ENCODE measurements around the gene DUSP2.
"Not testable (repeated sequence)": the region's sequence is repeated elsewhere in the genome, so short reads cannot be mapped to it uniquely, and the experiment has no call there.

DUSP2 gene

DNA sequence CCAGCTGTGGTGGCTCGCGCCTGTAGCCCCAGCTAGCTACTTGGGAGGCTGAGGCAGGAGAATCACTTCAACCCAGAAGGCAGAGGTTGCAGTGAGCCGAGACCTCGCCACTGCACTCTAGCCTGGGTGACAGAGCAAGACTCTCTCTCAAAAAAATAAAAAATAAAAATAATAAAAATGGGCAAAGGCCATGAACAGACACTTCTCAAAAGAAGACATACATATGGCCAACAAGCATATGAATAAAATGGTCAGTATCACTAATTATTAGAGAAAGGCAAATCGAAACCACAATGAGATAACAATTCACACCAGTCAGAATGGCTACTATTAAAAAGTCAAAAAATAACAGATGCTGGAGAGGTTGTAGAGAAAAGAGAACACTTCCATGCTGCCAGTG, 15.1 kb upstream of the DUSP2 start:
- not testable (repeated sequence) for DNase-seq

DNA sequence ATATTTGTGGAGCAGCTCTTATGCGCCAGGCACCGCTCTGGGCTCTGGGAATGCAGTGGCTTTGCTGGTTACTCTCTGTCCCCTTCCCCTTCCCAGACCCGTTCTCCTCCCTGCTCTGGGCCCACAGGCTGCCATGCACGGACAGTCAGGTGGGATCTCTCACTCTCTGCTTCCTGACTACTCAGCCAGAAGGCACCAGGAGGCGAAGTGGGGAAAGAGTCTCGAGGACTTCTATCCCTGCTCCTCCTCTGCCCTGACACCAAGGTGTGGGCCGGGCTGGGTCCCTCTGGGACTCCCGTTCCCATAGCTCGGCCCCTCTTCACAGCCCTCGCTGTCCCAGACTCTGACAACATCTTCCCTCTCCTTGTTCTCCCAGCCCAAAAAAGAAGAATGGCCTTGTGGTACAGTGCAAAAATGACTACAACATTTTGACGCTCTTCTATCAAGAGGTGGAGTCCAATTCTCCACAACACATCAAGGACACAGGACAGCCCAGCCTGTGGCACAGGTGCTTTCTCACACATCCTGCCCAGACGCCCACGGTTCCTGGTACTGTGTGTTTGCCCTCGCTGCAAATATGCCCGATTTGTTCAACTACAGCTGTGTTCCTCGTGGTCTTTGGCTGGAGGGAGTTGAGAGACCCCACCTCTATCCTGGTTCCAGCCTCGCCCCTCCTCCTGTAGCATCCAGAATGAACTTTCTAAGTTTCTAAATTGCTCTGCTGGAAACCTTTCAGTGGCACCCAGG, 14.0 kb upstream of the DUSP2 start:
- DNase-seq = no peak

DNA sequence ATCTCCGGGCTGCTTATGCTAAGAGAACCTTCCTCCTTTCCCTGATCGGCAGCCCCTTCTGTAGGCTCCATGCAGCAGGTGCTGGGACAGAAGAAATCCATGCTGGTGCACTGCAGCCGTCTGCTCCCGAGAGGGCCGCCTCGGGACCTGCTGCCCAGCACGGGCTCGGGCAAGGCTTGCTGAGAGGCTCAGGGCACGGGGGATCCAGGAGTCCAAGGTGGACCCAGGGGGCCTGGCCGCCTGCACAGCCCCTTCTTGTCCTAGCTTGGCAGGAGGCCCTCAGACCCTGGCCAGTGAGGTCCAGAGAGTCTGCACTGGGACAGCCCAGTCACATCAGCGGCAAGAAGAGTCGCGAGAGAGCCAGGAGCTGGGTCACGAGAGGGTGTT, 13.3 kb upstream of the DUSP2 start:
- DNase-seq = no peak

DNA sequence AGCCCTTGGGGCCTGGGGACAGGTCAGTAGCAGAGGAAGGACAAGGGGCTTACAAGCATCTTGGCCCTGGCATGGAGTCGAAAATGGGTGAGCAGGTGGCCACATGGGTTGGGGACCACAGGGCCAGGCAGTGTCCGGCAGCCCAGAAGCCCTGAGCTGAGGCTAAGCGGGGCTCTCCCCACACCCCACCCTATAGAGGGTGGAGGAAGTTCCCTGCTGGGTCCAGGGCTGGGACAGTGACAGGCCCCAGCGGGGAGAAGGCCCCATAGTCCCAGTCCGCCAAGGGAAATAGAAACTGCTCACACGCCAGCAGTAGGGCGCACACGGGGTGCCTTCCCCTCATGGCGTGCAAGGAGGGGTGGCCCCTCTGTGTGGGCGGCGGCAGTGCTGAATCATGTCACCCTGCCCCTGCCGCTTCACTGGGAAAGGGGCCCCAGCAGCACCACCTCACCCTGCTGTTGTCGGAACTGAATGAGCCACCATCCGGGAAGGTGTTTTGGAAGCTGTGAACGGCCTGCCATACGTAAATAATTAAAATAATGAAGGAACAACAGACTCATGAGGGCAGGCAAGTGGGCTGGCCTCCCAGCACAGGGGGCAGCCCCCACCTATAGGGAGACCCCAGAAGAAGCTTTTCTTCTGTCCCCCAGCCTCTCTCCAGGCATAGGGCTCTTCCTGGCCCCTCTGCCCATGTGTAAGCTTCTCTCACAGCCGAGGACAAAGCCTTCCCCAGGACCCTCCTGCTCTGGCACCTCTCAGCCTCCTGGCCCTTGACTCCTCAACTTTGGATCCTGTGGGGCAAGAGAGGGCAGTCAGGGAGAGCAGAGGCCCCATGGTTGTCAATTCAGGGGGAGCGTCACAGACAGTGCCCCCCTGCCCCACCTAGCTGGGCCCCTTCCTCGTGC, 12.7 kb upstream of the DUSP2 start:
- DNase-seq = no peak

DNA sequence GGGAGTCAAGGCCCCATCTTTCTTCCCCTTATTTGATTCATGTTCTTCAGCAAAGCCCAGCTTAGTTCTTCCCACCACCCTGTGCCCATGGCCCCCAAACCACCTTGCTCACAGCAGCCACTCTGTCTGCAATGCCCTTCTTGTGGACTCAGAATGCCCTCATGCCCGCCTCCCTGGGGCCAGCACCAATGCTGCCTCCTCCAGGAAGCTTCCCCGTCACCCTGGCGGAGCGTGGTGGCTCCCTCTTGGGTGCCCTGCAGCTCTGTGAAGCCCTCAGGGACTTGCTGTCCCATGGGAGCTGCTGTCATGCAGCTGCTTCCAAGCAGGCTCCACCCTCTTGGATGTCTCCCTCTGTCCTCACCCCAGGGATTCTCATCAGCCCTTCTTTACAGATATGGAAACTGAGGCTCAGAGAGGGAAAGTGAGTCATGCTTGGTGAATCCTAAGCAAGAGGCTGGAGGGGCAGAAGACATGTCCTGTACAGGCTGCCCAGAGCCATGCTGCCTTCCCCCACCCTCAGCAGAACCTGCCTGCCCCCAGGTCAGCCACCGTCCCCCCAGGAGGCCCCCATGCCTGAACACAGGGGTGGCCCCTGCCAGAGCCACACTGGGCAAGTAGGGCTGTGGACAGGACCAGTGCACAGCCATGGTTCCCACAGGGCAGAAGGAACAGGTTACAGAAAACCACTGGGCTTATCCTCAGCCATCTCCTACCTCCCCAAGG, 11.8 kb upstream of the DUSP2 start:
- DNase-seq = no peak

DNA sequence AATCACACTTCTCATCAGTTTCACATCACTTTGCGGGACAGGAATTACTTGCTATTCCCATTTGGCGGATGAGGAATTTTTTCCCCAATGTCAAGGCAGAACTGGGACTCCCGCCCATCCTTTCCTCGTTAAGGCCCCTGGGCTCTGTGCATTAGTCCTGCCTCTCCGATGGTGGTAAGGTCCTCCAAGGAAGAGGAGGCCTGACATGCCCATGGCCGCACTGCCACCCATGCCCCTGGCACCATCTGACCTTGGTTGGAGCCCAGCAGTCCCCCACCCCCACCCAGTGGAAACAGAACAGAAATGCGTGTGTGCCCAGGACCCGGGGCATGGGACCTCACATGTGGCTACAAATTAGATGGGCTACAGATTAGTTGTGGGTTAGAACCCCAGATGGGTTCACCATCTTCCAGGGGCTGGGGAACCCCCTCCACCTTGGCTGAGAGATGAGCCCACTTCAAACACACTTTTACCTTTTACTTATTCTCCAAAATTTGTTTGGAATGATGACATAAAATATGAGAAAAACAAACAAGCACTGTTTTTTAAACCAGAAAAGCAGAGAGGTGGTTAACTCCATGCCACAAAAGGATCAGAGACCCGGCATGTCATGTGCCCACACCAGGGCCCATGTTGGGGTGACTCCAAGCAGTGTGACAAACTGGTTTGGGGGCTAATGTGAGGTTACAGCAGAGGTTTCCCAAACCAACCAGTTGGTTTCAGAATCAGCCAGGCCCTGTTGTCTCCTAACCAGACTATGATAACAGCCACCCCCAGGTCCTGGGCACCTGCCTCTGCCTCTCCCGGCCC, 11.0 kb upstream of the DUSP2 start:
- no peak for DNase-seq

DNA sequence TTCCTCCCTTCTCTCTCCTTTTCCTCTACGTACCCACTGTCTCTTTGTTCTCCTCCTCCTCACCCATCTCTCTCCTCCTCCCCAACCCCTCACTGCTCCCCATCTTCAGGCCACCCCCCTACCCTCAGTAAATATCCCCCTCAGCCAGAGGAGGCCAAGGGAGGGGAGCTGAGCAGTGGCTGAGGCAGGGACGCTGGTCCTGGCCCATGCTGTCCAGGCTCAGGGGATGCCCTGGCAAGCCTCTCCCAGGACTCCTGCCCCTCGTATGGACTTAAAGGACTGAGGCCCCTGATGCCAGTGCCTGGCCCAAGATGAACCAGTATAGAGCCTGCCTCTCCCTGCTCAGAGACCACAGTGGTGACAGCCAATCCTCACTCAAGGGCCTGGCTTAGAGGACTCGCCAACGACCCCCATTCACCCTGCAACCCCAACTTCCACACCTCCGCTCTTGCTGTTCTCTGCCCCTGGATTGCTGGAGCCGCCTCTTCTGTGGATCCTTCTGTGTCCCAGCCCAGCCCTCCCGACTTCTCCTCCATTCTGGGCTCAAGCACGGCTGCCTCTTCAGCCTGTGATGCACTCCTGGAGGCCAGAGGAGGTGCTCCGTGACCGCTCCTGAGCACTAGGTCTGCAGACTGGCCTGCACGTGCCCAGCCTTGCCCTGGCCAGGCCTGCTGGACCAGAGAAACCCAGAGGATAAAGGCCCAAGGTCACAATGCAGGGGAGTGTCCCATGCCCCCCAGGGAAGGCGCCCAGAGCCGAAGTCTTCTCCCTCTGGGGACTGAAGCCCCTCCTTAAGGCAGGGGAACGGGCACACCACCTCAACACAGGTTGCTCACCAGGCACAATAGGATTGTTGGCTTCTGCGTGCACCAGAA, 9.5 kb upstream of the DUSP2 start:
- no peak for DNase-seq

DNA sequence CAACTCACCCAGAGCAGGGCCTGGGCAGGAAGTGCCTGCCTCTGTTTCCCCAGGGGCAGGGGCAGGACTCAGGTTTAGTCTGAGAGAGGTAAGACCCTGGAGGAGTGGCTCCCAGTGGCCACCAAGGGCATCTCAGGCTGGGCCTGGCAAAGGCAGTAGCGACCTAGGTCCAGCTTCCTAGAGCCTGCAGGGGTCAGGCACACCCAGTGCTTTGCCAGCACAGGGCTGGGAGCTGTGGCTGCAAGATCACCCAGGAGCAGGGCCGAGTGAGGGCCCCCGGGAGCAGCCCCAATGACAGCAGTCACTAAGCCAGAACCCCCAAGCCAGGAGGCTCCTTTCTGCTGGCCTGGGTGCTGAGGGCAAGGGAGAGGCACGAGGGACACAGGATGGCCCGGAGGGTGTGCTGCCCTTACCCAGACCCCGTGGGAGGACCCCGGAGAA, 8.8 kb upstream of the DUSP2 start:
- DNase-seq = peak; percentile 40

DNA sequence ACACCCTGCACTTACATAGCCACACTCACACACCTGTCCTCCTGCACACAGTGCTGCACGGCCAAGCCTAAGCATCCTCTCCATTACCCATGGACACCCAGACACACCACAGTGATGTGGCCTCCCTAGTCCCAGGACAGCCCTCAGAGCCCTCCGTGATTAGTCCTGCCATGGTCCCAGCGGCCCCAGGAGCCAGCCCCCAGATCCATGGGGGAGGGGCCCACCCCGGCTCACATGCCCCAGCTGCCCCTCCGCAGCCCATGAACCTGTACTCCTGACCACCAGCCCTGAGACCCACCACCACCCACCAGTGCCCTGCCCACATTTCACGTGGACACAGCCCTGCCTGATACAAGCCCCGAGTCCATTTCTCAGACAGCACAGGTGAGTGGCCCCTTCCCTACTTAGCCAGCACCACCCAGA, 8.1 kb upstream of the DUSP2 start:
- DNase-seq = no peak

DNA sequence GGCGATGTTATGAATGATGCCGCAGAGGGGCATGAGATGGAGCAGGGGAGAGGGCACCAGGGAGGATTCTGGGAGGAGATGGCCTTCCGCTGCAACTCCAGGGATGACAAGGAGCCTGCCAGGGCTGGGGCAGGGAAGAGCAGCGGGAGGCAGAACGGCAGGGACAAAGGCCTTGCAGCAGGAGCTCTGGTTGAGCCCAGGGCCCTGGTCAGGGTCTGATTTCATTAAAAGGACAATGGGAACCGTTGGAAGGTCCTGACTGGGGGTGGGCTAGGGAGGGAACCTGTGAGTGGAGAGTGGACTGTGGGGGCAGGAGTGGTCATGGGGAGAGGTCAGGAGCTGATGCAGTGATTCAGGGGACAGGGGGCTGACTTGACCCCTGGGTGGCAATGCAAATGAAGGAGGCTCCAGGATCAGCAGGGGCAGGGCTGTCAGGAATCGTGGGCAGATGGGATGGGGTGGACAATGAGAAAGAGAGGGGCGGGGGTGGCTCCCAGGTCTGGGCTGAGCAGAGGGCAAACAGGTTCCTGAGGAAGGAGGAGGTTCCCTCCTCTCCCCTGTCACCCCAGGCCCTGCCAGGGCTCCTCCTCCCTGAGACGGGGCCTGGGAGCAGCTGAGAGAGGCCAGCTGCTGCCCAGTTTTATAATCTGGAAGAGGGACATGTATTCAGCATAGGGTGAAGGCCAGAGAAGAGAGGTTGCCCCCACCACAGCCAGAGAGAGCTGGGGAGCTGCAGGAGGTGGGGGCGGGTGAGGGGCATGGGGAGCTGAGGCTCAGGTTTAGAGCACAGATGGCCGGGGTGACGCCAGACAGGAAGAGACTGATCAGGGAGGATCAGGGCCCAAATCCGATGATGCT, 7.3 kb upstream of the DUSP2 start:
- no peak for DNase-seq

DNA sequence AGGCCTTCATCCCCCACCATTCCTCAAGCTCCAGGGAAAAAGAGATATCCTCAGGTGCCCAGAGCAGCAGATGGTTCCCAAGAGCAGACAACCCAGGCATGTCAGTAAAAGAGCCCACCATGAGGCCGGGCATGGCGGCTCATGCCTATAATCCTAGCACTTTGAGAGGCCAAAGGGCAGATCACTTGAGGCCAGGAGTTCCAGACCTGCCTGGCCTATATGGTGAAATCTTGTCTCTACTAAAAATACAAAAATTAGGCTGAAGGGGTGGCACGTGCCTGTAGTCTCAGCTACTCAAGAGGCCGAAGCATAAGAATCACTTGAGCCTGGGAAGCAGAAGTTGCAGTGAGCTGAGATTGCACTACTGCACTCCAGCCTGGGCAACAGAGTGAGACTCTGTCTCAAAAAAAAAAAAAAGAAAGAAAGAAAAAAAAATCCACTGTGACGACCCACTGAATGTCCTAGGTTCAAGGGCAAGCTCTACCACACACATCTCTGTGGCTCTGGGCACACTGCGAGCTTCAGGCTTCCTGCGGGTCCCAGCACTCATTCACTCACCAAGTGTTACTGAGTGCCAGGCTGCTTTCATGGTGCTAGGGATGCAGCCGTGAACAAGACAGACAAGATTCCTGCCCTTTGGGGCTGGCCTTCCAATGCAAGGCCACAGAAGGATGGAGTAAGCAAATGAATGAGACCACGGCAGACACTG, 6.5 kb upstream of the DUSP2 start:
- DNase-seq = no peak

DNA sequence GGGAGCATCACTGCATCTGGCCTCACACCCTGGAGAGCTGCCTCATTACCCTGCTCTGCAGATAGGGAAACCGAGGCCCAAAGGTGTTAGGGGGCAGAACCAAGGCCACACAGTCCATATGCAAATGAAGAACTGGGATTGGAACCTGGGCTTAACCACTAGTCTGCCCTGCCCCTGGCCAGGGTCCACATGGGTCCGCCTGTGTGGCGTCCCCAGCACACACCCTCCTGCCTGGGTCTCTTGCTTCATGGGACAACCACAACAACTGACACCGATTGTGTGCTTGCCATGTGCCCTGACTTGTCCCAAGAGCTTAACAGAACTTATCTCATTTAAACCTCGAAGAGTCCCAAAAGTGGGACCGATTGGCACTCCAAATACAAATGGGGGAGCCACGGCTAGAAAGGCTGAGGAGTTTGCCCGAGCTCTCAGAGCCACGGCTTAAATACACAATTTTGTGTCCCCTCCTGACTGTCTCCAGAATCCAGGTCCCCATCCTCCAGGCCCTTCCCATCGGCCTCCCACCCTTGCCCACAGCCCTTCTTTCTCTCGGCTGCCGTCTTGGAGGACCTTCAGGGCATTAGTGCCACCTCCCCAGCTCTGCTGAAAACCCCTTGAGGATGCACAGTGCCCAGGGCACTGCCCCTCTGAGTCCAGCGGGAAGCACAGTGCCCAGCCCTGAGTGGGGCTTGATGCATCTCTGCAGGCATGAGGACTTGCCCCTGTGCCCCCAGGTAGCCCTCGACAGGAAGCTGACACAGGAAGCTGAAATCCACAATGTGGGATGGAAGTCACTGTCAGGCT, 5.8 kb upstream of the DUSP2 start:
- DNase-seq = no peak

DNA sequence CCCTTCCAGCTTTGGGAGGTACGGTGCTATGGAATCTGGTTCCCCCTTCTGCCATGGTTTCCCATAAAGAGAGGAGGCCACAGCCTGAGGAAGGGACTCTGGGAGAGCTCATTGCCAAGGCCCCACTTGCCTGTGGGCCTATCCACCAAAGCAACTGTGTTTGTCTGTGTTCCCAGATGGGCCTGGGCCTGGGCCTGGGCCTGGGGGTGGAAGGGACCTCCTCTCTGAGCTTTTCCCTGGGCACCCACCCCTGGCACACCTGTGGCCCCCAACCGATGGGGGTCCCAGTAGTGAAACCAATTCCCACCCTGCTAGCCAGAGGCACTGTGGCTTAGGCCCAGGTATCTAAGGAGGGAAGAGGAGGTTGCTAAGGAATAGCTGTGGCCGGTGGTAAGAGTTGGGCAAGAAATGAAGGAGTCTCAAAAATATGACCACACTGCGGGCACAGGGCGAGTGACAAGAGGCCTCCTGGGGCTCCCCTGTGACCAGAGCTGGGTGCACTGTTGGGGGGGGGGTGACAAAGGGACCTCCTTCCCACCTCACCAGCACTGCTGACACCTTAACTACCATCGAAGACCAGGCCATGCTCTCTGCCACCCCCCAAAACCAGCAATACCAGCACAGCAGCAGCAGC, 4.9 kb upstream of the DUSP2 start:
- DNase-seq = no peak

DNA sequence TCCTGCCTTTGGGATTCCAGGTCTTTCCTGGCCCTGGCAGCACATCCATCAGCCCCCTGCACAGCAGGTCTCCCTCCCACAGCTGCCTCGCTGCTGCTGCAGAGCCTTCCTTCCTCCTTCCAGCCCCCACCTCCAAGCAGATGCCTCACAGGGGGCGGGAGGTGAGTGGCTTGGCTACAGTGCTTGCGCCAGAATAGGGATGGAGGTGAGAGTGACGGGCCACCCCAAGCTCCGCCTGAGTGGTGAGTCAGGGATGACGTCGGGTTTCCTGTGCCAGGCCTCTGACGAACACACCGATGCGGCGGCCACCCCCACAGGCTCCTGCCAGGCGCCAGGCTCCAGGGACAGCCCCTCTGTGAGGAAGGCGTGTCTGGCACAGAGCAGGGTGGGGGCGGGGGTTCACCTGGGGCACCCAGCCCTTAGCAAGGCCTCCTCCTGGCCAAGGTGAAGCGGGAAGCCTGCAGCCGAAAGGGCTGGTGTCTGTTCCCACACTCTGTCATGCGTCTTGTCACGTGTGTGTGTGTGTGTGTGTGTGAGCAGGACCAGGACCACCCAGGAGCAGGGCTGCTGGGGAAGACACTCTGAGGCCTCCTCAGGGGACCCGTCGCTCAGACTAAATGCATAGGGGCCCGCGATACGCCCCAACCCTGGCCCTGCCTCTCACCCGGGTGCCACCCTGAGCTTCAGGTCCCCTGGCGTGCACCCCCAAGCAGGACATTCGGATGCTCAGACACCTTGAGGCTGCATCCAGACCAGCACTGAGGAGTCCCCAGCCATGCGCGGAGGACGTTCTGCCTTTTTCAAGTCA, 3.4 kb upstream of the DUSP2 start:
- DNase-seq = peak; percentile 95

DNA sequence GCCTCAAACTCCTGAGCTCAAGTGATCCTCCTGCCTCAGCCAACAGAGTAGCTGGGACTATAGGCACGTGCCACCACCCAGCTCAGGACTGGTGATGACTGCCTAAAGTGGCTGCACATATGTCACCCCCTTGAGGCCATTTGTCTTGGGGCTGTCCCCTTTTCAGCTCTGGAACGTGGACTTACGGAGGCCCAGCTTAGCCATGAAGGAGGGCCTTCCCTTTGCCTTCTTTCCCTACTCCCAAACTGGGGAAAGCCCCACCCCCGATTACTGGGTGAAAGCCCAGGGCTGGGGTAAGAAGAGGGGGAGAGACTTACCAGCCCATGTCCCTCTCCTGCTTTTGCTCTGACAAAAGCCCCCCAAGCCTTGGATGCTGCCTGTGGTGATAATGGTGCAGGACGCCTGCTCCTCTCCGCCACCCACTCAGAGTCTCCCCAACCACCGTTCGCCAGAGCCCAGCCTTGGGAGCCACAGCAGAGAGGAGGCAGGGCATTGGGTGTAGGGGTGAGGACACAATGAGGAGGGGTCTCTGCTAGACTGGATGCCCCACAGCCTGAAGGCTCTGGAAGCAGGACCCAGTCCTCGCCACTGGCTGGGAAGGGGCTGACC, 2.5 kb upstream of the DUSP2 start:
- no peak for DNase-seq

DNA sequence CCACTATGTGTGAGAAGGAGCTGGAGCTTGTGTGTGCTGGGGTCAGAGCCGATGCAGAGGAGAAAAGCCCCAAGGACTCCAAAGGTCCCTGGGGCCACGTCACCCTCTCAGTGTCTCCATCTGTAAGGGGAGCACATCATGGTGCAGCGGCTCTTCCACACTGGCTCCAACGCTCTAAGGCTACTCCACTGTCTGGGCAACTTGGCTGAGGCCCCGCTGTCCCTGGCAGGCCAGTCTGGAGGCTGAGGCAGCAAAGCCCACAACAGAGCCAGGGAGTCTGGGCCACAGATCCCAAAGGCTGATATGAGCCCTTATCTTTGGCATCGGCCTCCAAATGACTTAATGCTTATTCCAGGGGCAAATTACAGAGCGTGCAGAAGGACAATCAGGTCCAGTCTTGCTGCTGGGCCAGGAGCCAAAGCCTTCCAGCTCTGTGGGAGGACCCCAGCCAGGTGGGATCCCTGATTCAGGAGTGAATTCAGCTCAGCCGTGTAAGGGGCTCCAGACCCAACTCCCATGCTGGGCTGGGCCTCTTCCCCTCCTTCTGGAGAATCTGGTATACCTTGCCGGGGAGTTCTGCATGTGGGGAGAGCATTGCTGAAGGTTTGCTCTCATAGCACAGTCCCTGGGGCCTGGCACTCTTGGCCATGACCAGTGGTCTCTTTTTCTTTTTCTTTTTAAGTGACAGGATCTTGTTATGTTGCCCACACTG, 1.8 kb upstream of the DUSP2 start:
- DNase-seq = no peak

Data from DMS53 (cell line).